ENCODE results near the gene FGF12. TPM values are rescaled to one million over a fixed set of nuclear protein-coding genes. Genes with fewer than 3 reads are reported as not detected.

FGF12 gene
- total RNA-seq, 1 donor from 2014 or later, result 9.8 TPM

- H3K4me3 Mint-ChIP-seq, result no peak overlapping the region
- no peak overlapping the region for H3K27ac Mint-ChIP-seq
- no peaks in the 10 kb centered on the region for H3K36me3 Mint-ChIP-seq
- H3K9me3 Mint-ChIP-seq, result no peaks in the 10 kb centered on the region
- peaks cover 19% of the 10 kb centered on the region for H3K27me3 Mint-ChIP-seq
- no peak for TF ChIP-seq CTCF (conservative IDR thresholded peaks at IDR 0.05)
- DNase-seq (ENCODE audit: extremely low spot score, unreplicated experiment), result no peak
- H3K4me1 Mint-ChIP-seq (ENCODE audit: unreplicated experiment), result no peaks in the 10 kb centered on the region
Observed at GRCh38 chr3:192367616-192368015, 359.7 kb downstream of the FGF12 start.

GRCh38 chr3:192366916-192367315 lies 360.4 kb downstream of the FGF12 start:
- peaks cover 19% of the 10 kb centered on the region for H3K27me3 Mint-ChIP-seq

GRCh38 chr3:192365571-192365970 lies 361.8 kb downstream of the FGF12 start:
- DNase-seq (ENCODE audit: extremely low spot score, unreplicated experiment), result no peak

More at GRCh38 chr3:192366916-192367315, 360.4 kb downstream of the FGF12 start:
- no peaks in the 10 kb centered on the region for H3K4me1 Mint-ChIP-seq (ENCODE audit: unreplicated experiment)
- DNase-seq (ENCODE audit: extremely low spot score, unreplicated experiment), result no peak
- no peak overlapping the region for H3K4me3 Mint-ChIP-seq
- TF ChIP-seq CTCF (conservative IDR thresholded peaks at IDR 0.05), result no peak
- H3K9me3 Mint-ChIP-seq, result no peaks in the 10 kb centered on the region
- H3K27ac Mint-ChIP-seq, result no peak overlapping the region
- no peaks in the 10 kb centered on the region for H3K36me3 Mint-ChIP-seq

GRCh38 chr3:192364316-192364715 lies 363.0 kb downstream of the FGF12 start:
- no peaks in the 10 kb centered on the region for H3K4me1 Mint-ChIP-seq (ENCODE audit: unreplicated experiment)
- H3K4me3 Mint-ChIP-seq, result no peak overlapping the region
- DNase-seq (ENCODE audit: extremely low spot score, unreplicated experiment), result no peak
- no peaks in the 10 kb centered on the region for H3K36me3 Mint-ChIP-seq
- TF ChIP-seq CTCF (conservative IDR thresholded peaks at IDR 0.05), result no peak
- H3K9me3 Mint-ChIP-seq, result no peaks in the 10 kb centered on the region
- H3K27me3 Mint-ChIP-seq, result peaks cover 10% of the 10 kb centered on the region
- H3K27ac Mint-ChIP-seq, result no peak overlapping the region

More at GRCh38 chr3:192365571-192365970, 361.8 kb downstream of the FGF12 start:
- peaks cover 15% of the 10 kb centered on the region for H3K27me3 Mint-ChIP-seq
- no peak for TF ChIP-seq CTCF (conservative IDR thresholded peaks at IDR 0.05)
- no peak overlapping the region for H3K27ac Mint-ChIP-seq
- H3K4me1 Mint-ChIP-seq (ENCODE audit: unreplicated experiment), result no peaks in the 10 kb centered on the region
- H3K36me3 Mint-ChIP-seq, result no peaks in the 10 kb centered on the region
- no peaks in the 10 kb centered on the region for H3K9me3 Mint-ChIP-seq
- no peak overlapping the region for H3K4me3 Mint-ChIP-seq

GRCh38 chr3:192354687-192355086 lies 372.7 kb downstream of the FGF12 start:
- Mint-ChIP-seq H3K4me3 (no peak overlapping the region), H3K27ac (no peak overlapping the region), H3K4me1 (ENCODE audit: unreplicated experiment) (no peaks in the 10 kb centered on the region), H3K36me3 (no peaks in the 10 kb centered on the region), H3K9me3 (no peaks in the 10 kb centered on the region), H3K27me3 (no peaks in the 10 kb centered on the region)
- no peak for TF ChIP-seq CTCF (conservative IDR thresholded peaks at IDR 0.05)
- no peak for DNase-seq (ENCODE audit: extremely low spot score, unreplicated experiment)

- Mint-ChIP-seq H3K9me3 (no peaks in the 10 kb centered on the region), H3K4me3 (no peak overlapping the region), H3K36me3 (no peaks in the 10 kb centered on the region), H3K27me3 (no peaks in the 10 kb centered on the region), H3K4me1 (ENCODE audit: unreplicated experiment) (no peaks in the 10 kb centered on the region), H3K27ac (no peak overlapping the region)
- no peak for DNase-seq (ENCODE audit: extremely low spot score, unreplicated experiment)
- TF ChIP-seq CTCF (conservative IDR thresholded peaks at IDR 0.05), result no peak
Observed at GRCh38 chr3:192352142-192352541, 375.2 kb downstream of the FGF12 start.

Measured in type B pancreatic cell (in vitro differentiated cells).